GM21367 (cell line): Measurements from ENCODE around the gene PRKN.
"Not testable (repeated sequence)": the region's sequence is repeated elsewhere in the genome, so short reads cannot be mapped to it uniquely, and the experiment has no call there.

Source experiments
- ATAC-seq: cut with Tn5 transposase; IDR thresholded peaks from one replicate; pipeline ENCODE4 v1.9.1; 2021; ENCODE audit not compliant: unreplicated experiment

Gene PRKN

DNA sequence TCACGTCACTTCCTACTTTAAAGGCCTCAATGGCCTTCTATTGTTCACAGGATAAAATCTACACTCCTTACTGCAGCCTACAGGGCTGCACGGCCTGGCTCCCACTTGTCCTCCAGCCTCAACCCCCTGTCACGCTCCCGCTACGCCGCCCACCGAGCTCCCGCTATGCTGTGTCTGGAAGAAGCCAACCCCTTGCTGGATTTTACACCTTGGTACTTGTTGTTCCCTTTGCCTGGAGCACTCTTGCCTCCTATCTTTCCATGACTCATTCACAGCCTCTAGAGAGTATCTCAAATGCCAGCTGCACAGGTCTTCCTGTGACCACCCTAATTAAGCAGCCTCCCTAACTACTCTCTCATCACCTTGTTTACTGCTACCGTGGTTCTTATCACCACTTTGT is 259.9 kb downstream of the PRKN start:
- ATAC-seq = no peak

DNA sequence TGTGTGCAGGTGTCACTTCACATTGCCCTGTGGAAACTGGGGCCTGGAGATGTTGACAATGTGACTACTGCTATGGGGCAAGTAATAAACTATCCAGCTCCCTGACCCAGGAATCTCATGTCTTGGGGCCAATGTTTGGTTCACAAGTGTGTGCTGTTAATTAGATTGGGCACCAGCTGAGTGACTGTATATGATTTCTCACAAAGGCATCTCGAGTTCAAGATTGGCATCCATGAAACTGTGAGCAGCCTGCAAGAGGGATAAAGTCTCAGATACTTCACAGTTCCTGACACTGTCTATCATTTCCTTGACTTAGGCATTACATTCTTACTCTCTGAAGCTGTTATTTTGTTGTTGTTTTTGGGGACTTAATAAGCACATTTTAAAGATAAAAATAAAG is 264.0 kb downstream of the PRKN start:
- ATAC-seq = no peak

DNA sequence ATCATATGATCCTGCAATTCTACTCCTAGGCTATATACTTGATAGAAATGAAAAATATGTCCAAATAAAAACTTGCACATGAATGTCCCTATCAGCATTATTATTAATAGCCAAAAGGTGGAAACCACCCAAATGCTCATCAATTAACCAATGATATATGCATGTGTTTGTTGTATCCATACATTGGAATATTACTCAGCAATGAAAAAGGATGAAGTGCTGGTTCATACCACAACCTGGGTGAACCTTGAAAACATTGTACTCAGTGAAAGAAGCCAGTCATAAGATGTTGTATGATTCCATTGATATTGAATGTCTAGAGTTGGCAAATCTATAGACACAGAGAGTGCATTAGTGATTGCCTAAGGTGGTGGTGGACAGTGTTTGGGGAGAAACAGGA is 267.6 kb downstream of the PRKN start:
- no peak for ATAC-seq

DNA sequence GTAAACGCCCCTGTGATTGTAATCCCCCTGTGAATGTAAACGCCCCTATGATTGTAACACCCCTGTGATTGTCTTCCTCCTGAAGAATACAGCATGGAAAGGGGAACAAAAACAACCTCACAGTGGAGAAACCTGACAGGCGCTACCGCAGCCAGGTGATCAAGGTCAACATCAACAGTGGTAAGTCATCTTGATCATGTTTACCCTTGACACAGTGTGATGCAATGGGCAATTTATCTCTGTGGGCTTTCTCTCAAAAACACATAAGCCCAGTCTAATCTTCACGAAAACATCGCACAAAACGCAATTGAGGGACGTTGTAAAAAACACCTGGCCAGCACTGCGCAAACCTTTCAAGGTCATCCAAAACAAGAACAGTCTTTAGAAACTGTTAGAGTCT is 277.2 kb downstream of the PRKN start:
- ATAC-seq = no peak

DNA sequence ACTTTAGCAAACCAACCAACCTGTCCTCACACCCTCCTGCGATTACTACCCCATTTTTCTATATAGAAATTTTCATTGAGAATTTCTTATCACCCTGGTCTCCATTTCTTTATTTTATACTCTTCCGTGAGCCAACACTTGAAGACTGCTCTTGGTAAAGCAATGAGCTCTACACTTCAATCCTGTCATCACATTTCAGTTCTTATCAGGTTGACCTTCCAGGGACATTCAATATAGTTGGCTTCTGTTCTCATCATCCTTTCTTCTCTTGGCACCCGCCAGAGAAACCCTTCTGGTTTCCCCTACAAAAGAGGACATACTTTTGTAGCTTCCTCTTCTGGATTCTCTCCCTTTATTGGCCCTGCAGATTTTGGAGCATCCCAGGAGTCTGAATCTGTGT is 279.3 kb downstream of the PRKN start:
- no peak for ATAC-seq

DNA sequence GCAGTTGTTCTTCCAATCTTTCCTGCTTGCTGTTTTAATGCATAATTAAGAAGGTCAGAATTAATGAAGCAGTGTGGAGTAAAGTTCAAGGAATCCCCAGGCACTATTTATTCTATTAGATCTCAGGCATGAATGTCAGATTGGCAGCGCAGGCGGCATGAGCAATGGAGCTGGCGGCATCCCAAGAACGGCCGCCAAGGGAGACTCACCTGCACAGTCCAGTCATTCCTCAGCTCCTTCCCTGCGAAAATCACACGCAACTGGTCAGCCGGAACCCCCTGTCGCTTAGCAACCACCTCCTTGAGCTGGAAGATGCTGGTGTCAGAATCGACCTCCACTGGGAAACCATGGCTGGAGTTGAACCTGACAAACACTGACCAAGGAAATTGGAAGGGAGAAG is 284.5 kb downstream of the PRKN start:
- ATAC-seq = no peak

DNA sequence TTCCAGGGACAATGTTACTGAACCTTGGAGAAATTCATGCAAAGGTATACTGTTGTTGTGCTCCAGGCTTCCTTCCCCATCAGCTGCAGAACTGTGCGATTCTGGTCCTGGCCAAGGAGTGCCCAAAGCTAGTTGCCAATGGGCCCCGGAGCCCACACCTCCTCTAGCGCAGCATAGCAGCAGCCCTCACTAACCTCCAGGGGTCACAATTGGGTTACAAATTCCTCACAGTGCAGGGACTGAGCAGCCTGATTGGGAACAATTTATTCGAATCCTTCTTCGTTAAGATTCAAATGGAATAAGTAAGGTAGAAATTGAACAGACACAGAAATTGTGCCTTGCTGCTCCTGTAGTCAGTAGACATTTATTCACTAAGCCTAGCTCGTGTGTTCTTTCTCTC is 284.9 kb downstream of the PRKN start:
- ATAC-seq = no peak

DNA sequence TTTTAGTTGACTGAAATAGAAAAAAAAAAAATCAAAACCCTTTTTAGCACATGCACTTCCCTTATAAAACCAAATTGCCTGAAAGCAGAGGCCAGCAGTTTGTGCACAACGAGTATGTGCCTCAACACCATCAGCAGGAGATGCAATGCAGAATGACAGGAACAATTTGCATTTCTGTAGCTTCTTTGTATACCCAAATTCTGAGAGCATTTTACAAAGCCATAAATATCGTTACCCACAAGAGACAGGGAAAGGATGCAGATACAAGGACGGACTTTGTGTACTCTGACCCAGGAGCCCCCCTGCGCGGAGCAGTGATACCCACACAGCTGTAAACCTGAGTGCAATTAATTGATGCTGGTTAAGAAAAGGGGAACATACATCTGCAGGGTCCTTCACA is 285.6 kb downstream of the PRKN start:
- no peak for ATAC-seq

DNA sequence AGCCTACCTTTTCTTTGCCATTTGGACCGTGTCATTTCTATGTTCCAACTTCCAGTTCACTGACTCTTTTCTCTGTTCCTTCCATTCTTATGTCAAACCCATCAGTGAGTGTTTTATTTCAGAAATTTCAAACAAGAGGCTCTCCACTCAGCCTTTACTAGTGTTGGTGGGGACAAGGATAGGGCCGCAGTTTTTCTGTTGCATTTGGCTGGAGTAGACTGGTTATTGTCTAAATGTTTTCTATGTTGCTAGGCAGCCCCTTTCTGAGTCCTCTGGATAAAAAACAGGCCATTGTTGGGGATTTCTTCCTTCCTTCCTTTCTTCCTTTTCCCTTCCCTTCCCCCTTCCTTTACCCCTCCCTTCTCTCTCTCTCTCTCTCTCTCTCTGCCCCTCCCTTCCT is 288.6 kb downstream of the PRKN start:
- no peak for ATAC-seq

DNA sequence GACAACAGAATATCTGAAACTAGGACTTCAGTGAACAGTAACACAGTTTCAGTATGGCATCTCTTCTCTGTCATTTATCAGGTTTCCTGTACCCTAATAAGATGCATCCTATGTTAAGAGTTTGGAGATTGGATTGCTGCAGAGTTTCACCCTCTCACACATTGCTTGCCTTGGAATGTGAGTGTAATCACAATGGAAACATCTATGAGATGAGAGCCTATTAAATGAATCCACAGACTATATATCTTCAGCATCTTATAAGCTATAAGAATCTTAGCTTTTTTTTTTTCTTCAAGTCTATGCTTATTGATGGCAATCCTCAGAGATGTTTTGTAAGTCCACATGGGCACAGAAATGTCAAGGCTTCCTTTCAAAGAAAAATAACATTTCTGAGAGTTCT is 292.5 kb downstream of the PRKN start:
- no peak for ATAC-seq

DNA sequence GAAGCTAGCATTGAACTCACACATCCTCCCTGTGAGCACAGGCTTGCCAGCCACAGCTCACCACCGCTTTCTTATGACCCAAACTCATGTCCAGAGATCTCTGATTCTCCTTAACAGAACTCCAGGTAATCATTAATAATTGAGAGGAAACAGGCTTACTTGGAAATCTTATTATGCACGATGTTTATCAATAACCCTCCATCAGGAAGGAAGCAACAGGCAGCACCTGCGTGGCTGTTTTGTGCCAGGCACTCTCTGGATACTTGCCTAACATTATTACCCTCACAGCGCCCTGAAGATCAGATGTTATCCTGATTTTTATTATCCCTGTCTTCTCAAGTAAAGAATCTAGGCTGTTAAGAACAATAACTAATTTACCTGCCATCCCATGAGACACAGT is 306.6 kb downstream of the PRKN start:
- ATAC-seq = no peak

DNA sequence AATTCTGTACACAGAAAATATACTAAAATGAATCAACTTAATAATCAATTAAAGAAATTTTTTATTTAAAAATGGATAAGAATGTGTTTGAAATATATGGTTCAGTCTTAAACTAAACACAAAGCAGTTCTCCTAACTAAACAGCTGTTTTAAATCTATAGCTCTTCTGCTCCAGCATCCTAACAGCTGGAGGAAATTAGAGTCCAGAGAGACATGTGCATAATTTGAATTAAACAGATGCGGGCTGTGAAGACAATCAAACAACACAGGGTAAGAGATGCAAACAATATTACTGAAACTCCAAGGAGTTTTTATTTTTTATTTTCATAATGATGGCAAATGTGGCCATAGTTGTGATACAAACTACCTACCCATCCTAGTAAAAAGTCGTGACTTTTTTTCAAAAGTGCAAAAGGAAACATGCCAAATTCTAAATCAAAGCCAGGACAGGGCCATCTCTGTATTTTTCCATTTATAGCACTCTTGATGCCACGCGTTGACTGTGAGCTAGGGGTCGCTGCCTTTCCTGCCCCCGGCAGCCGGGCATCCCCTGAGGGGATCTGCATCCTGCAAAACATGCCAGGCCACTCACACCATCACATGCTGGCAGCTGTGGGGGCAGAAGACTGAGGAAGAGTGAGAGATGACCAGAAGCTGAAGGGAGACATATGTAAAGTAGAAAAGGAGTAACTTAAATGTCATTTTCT is 310.6 kb downstream of the PRKN start:
- ATAC-seq = no peak

DNA sequence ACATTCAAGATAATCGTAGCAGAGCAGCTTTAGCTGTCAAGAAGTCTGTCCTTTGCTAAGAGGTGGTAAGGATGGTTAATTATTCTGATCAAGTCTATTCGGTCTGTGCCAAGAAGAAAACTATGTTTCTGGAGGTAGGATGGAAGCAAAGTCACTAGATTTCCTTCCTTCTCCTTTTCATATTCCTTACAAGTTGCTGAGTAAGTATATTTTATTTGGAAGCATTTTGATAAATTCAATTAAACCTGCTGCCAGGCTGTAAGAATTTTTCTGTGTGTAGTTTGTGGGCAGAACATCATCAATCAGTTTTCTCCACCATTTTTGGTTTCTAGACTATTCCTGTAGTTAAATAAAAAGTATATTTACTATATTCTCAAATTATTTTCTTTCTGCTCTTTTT is 311.3 kb downstream of the PRKN start:
- ATAC-seq = no peak

DNA sequence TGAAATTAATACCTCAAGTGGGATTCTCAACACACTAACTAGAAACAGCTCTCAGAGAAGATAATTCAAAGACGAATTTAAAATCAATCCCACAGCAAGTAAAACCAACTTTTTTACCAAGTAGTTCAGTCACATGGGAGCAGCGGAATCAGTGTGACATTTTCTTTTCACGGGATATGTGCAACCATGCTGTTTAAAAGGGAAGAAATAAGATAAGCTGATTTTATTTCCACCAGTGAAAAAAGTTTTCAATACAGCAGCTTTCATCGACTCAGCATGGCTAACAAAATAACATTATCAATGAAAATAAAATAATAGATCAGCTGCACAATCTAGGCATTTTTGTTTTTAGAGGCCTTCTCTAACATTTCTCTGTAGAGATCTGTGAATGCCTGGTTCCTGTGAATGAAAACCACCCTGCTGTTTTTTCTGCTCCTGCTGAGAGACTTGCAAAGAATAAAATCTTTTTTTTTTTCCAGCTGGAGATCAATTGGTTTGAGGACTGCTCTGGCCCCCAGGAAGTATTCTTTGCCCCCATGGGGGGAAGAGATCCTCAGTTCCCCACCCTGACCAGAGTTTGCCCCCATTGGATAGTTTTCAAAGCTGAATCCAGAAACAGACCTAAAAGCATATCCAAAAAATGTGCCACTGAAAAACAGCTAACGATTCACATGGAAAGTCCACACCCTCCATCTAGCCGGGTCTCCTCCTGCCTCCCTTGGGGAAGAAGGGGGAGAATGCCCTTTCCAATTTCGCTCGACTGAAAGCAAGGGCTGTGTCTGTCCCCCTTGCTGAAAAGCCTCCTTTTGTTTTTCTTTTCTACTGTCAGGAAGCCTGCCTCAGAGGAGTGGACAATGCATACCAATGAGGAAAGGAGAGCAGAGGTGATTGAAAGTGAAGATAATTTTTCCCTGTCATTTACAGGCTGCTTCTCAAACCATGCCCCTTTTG is 317.6 kb downstream of the PRKN start:
- ATAC-seq = no peak

DNA sequence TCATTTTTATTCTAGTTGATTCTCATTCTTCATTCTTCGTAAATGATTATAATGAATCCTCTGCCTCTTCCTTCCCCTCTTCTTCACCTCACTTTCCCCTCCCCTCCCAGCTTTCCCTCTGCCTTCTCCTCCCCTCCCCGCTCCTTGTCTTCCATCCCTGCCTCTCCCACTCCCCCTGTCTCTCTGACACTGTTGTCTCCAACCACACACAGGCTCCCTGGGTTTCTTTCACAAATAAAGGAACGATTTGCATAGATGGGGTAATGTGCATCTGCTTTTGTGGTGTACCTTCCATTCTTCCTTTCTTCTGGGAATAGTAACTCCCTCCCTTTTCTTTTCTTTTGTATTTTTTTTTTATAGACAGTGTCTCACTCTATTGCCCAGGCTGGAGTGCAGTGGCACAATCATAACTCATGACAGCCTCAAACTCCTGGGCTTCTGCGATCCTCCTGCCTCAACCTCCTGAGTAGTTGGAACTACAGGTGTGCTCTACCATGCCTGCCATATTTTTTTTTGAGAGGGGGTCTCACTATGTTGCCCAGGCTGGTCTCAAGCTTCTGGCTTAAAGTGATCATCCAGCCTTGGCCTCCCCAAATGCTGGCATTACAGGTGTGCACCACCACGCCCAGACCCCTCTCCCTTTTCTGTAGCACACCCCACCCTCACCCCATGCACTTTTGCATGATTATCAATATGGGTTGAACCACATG is 318.6 kb downstream of the PRKN start:
- no peak for ATAC-seq

DNA sequence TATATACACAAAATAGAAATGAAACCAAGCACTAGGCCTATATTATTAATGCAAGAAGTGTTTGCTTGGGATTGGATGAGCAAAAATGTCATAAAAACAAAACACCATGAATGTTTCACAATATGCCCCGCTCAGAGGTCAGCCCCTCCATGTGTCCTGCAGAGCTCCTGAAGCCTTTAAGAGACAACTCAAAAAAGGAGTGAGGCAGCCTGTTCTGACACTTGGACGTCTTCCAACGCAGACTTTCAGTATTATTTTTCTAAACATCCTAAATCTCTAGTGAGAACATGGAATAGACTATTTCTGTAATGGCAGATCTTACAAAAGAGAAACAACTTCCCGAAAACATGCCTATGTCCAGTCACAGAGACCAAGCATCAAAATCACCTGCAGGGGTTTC is 322.6 kb downstream of the PRKN start:
- no peak for ATAC-seq

DNA sequence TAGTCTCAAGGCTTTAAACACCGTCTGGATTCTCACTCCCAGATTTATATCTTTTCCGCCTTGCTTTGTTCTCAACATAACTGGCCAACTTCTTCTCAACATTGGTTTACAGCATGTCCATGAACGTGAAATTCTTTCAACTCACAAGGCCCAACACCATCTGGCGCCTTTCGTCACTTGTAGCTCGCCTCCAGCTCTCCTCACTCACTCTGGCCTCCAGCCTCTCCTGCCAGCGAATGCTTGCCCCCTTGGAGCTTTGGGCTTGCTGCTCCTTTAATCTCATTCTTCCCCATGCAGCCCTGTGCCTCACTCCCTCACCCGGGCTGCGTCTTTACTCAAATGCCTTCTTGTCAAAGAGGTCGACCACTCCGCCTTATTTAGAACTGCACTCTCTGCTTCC is 324.5 kb downstream of the PRKN start:
- no peak for ATAC-seq

DNA sequence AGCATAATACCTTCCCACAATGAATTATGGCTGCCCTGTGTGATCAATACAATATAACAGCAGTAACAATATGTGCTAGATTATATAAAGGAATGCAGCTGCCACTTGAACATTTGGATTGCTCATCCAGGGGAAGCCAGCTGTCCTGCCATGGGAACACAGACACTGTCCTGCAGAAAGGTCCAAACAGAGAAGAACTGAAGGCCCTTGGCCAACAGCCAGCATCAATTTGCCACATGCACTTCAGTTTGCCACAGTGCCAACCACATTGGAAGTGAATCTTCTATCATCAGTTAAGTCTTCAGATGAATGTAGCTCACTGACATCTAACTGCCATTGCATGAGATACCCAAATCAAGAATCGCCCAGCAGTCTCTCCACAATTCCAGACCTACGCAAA is 332.4 kb downstream of the PRKN start:
- no peak for ATAC-seq

DNA sequence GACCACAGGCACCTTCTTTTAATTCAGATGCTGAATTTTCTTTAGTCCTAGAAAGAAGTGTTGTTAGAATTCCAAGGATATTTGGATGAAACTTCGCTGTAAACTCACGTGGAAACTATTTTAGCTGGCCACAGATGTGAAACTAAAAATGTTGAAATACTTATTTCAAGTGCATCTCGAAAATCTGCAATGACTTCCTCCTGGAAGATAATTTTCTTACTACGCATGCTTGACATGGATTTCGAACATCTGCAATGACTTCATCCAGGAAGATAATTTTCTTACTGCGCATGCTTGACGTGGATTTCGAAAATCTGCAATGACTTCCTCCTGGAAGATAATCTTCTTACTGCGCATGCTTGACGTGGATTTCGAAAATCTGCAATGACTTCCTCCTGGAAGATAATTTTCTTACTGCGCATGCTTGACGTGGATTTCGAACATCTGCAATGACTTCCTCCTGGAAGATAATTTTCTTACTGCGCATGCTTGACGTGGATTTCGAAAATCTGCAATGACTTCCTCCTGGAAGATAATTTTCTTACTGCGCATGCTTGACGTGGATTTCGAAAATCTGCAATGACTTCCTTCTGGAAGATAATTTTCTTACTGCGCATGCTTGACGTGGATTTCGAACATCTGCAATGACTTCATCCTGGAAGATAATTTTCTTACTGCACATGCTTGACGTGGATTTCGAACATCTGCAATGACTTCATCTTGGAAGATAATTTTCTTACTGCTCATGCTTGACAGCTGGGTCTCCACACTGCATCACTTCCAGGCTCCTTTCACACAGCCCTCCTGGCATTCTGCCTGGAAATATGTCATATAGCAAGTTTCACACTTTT is 336.4 kb downstream of the PRKN start:
- not testable (repeated sequence) for ATAC-seq

DNA sequence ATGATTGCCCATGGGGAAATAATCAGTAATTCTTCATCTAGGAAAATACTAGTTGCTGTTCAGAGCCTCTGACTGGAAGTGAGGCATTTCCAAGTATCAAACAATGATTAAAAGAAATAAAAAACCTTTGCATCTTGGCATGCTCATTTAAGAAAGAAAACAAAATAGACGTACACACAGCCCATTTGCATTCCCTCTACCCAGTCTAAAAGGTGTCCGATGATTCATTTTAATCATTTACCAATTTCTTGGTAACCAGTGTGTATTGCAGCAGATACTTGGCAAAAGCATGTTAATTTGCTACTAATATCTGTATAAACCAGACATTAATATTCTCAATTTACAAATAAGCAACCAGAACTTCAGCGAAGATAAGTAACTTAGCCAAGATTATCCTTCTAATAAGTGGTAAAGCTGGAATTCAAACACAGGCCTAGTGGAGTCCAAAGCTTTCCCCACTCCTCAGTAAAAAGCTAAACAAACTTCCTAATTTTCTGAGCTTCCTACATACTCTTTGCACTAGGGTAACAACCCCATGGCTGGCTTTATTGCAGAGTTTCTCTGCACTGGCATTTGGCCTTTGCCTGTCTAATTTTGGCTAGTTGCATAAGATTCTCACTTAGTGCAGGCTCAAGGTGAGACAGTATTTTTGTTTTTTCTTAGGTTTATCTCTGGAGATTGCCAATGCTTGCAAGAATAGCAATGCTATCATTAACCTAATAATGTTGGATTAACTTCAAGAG is 338.1 kb downstream of the PRKN start:
- ATAC-seq = no peak
